AG08395 (cell line): ENCODE results near the gene HOXA11.
A peak's percentile ranks its signal among the peaks of the same experiment; 100 is the strongest.

Source experiments
- DNase-seq: peaks from one replicate; pipeline ENCODE4 v3.0.0; 2012; ENCODE audit warnings: mixed read lengths, low spot score

HOXA11 gene

DNA sequence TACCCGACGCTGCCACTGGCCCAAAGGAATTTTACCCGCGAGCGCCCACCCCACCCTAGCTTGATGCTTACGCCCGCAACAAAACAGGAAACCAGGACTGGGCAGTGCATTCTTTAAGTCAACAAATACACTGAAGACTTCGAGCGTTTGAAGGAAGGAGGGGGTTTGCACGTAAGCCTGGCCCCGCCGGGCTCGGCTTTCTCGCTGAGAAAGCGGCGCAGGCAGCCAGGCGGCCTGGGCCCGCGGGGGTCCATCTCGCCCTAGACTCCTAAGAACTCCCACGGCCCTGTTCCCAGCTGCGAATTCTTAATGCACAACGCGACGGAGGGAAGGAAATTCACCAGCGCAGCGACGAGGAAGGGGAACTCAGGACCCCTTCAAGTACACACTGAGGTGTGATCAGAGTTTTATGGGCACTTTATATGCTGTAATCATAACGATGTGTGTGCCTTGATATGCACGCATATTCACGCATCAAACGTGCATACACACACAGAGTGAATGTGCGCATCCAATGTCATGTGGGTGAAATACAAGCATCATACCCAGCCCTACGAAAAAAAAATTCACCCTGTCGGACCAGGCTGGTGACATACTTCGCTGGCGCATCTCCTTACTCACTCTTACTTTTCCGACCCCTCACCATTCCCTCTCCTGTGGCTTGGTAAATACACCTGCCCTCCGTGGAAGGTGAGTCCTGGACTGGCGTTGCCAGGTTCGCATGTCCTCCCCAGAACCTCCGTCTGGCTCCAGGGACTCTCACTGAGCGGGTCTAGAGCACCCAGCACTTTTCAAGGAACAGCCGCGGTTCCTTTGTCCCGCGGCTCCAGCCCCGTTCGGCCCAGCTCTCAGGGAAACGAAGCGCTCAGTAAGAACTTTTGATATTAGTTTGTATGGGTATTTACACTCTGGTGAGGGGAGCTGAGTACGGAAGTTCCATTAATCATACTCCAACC is 20.6 kb upstream of the HOXA11 start:
- DNase-seq: no peak

DNA sequence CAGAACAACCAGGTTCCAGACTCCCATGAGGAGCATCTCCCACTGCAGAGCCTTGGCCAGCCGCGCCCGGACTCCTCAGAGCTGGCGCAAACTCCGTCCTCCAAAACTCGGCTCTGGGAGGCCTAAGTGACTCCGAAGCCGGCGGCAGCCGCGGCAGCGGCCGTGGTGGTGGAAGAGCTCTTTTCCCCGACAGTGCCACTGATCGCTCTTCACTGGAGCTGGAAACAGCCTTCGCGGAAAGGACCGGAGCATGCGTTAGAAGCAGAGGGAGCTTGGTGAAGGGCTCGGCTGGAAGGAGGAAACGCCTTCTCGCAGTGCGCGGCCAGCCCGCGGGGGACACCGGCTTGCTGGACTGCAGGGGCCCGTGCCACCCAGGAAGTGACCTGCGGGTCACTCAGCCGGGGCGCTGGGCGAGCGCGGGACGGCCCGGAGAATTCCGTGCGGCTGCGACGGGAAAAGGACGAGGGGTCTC is 19.9 kb upstream of the HOXA11 start:
- DNase-seq: peak; percentile 53

- DNase-seq: no peak
These were observed 19.0 kb upstream of the HOXA11 start for GRCh38 chr7:27203964-27204594.

GRCh38 chr7:27203365-27203953 is 18.4 kb upstream of the HOXA11 start:
- no peak for DNase-seq

DNA sequence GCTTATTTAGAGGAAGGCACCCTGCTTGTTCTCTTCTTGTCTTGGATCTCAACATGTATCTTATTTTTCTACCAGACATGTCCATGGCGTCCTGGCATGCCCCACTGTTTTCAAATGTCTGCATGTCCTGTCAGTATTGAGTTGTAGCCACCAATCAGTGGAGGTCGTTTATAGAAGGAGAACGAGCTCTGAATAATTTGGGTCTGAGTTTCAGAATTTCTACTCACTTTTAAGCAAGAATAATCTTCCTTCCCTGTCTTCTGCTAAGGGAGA is 17.8 kb upstream of the HOXA11 start:
- DNase-seq: no peak

GRCh38 chr7:27202018-27202861 is 17.2 kb upstream of the HOXA11 start:
- no peak for DNase-seq

GRCh38 chr7:27201580-27202017 is 16.6 kb upstream of the HOXA11 start:
- DNase-seq: no peak

DNA sequence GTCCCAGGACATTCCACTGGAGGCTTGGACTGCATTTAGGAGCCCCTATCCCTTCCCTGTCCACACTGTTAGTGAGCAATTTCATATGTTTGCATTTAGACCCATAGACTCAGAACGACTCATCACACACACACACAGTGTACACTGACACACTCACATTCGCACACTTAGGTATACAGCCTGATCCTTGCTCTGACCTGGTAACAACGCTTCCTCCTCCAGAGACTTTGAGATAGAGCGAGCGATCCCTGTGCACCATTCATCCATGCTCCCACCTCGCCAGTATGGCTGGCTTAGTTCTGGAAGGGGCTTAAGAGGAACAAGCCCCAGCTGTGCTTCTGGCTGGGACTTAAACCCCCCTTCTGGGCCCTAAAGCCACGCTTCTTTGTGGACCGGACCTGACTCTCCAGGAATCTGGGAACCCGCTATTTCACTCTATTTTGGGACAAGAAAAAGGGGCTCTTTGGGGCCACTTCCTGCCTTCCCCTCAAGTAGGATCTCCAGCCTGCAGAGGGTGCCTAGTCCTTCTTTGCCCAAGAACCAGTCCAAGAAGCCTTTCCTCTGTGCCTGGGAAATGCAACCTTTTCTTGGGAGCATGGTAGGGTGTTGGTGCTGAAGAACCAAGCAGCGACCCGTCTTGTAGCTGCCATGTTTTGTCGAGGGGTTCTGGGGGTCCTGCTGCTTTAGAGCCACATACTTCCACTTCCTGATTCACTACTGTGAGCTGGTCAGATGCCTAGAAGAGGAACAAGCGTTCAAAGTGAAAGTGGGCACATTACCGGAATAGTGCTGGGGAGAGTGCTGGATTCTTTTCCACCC is 15.9 kb upstream of the HOXA11 start:
- DNase-seq: no peak

DNA sequence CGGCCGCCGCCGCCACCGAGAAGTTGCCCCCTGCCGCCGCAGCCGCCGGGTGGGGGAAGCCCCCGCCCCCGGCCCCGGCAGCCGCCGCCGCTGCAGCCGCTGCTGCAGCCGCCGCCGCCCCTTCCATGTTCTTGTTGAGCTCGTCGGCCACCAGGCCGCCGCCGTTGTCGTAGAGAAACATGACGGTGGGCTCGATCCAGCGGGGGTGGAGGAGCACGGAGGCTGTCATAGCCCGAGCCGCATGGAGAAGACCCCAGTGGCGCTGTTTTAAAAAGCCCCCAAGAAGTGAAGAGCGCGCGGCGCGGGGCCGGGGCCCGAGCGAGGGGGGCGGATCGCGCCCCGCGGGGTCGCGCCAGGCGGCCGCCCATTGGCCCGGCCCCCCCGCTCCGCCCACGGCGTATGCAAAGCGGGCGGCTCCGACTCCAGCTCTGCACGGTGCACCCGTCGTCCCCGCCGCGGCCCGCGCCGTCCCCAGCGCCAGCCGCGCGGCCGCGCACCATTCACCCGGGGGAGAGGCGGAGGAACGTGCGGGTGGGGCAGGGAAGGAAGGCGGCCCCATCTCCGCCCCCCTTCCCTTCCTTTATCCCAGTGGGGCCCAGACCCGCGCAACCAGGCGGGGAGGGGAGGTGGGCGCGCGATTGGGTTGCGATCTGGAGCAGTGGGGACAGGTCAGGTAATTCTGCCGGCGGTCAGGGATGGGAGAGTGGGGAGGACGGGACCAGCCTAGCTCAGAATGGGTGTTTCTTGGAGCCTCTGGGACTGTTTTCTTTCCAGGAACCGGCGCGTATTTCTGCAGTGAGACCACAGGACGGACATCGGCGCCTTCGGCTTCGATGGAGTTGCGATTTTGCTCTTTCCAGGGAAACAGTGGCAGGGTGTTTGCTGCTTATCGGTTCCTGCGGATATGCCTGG is 15.1 kb upstream of the HOXA11 start, which contains the start of gene HOXA13:
Gene HOXA13 (minus strand): TSS at position 243 of the 912 bp plus-strand sequence. CDS start 14 bp downstream, at position 229.
- peak; percentile 67 for DNase-seq

DNA sequence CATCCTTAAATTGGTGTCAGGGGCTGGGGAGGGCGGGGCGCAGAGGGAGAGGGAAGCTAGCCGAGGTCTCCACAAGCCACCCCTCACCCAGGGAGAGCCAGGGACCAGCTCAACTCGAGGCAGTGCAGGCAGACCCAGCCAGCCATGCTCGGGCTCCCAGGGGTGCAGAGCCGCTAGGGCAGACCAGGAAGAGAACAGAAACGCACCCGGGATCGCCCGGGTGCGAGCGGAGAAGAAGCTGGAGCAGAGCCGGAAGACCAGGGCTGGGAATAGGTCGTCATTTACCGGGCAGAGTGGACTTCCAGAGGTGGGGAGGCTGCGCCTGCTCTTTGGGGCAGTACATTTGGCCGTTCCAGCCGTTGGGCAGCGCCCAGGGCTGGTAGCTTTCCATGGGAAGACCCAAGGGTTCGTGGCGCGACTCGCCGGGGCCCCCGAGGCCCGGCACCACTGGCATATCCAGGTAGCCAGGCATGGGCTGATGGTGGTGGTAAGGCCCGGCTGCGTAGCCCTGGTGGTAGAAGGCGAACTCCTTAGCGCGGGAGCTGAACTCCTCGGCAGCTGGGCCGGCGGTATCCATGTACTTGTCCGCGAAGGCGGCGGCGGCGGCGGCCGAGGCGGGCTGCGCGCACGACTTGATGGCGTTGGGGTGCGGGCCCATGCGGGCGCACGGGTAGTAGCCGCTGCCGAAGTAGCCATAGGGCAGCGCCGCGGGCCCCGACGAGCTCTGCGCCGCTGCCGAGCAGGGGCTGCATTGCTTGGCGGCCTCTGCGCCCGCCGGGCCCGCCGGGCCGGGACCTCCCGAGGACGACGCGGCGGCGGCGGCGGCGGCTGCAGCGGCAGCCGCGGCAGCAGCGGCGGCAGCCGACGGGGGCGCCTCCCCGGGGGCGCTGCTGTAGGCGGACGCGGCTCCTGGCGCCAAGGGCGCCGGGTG is 14.1 kb upstream of the HOXA11 start:
- DNase-seq: no peak

DNA sequence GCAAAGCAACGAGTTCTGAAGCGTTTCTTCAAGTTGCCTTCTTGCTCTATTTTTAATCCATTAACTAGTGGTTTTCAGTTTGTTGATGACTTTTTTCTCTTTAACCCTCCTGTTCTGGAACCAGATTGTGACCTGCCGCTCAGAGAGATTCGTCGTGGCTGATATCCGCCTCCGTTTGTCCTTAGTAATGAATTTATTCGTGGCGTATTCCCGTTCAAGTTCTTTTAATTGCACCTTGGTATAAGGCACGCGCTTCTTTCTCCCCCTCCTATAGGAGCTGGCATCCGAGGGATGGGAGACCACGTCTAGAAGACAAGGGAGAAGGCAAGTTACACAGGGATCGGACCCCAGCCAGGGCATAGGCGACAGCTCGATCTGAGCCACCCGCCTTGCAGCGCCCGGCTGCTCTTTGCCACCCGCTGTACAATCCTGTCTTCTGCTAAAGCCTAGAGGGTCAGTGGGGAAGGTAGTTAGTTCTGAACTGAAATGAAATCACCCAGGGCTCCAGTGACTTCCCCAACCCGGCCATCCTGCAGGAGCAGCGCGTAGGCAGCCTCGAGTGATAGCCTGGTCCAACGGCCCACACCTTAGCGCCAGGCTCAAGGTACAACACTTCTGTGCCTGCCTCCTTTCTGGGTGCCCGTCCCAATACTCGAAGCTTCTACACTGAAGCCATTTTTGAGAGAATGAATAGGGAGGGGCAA is 13.3 kb upstream of the HOXA11 start:
- DNase-seq: no peak

DNA sequence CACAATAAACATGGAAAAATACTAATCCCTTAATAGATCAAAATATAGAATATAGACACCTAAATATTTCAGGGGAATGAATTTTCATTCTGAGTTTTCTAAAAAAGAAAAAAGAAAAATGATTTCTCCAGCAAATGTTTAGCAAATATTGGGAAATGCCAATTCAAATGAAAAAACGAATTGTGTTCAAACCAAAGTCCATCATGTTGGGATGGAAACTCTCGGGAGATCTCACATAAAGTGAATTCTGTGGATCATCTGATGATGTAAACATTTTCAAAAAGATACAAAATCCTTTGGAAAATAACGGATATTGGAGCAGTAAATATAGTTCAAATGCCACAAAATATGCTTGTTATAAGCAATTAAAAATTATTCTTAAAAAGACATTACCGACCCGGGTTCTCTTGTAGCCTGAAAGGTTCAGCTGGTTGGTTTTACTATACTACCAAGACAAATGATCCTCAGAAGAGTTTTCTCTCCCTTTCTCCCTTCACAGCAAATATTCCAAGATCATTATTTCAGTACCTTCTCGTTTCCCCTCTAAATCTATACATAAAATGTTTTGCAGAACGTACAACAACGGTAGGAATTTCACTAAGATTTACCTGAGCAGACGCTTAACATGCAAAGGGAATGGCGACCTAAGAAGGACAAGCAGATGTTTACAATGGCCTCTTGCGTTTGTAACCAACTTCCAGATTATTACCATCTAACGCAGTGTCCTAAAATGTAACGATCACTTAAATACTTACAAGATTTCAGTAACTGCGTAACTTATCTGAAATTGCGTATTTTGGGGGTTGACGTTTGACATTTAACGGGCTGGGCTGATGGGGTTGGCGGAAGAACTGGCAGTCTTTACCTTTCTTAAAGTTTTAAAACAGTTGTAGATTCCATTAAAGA is 12.4 kb upstream of the HOXA11 start:
- no peak for DNase-seq

GRCh38 chr7:27196287-27196767 is 11.3 kb upstream of the HOXA11 start:
- peak; percentile 81 for DNase-seq

DNA sequence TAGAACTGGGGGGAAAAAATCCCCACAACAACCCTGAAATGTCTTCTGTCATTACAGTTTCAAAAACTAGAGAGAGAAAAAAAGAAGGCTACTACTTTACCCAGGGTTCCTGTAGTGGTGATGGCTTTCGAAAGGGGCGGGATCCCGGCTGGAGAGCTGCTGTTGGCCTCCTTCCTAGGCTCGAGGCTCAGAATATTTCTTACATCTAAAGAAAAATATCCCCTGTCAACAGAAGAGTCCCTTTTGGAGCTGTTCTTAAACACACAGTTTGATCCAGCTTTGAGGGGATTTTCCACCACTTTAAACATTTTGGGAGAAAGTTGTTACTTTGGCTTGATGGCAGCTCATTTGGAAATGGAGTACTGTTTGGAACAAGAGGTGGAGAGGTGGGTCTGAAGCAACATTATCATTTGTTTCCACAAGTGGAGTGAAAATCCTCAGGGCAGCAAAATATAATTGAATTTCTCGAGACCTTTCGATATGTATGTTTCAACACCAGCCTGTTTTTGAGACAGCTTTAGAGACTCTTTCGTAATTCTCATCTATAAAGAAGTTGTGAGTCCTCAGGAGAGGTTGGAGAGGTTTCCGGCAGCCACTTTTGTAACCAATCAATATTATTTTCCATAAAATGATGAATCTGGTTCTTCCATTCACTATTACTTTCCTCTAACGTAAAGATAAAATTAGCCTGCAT is 9.8 kb upstream of the HOXA11 start:
- peak; percentile 6 for DNase-seq

DNA sequence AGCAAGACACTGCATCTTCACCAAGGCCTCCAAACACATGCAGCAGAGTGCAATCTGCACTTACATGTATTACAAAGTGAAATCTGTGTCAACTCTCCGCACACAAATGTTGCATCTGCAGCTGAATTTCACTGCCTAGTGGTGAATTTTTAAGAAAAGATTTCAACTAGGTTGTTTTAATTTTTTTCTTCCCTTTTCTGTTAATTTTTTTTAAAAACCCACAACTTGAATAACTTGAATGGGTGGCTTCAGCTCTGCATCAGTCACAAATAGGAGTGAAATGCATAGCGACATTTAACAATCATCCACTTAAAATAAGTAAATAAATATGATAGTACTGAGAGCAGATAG is 8.9 kb upstream of the HOXA11 start:
- no peak for DNase-seq

DNA sequence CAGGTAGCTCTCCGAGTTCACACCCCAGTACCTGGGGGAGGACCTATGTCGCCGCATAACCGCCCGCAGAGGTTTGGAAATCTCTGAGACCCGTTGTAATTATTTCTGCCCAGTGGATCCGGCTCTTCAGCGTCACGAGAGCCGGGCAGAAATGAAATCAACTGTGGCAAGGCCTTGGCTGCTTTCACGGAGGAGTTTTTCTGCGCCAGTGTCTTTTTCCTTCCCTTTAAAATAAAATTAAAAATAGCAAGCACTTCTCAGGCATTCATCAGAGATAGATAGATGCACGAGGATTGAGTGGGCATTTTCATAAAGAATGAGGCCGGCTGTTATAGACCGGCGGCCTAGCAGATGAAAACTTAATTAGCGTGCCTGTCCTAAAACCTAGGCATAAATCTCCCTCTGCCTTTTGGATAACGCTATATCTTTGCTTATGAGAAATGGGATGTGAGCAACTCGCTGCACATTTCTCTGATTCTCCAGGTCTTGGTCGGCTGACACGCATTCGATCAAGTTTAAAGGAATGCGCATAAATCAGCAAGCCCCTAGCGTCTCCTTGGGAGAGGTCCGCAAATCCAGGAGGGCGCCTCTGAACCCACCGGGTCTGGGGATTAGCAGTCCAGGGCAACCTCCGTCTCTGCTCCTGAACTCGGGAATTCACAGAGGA is 8.4 kb upstream of the HOXA11 start:
- DNase-seq: no peak
